GM23338 (cell line): ENCODE data around the gene OR10X1. TPM values are rescaled to one million over a fixed set of nuclear protein-coding genes. Genes with fewer than 3 reads are reported as not detected.

Source experiments
- ATAC-seq: fragments of 200-7000 bp; cut with Tn5 transposase; 3 replicates; pipeline ENCODE4 v1.9.1; 2020
- DNase-seq: peaks from one replicate; pipeline ENCODE4 v3.0.0-alpha.2; 2015; ENCODE audit warnings: low spot score
- H2AFZ ChIP-seq: fragments of 200-600 bp; sonication (generic); 2 replicates; pipeline ENCODE4 v1.8.0; 2016; ENCODE audit warnings: antibody characterized with exemption, mild to moderate bottlenecking, moderate library complexity
- H3F3A ChIP-seq: fragments of 200-600 bp; sonication (generic); replicated peaks from 2 replicates; pipeline ENCODE4 v1.8.0; 2017; ENCODE audit warnings: antibody characterized with exemption, mixed run types, low read depth
- H3K27ac ChIP-seq: fragments of 200-600 bp; sonication (generic); 2 replicates; pipeline ENCODE4 v1.6.1; 2016; ENCODE audit warnings: low read depth
- H3K27me3 ChIP-seq: fragments of 200-600 bp; sonication (generic); 2 replicates; pipeline ENCODE4 v1.8.0; 2016; ENCODE audit warnings: mild to moderate bottlenecking, mixed run types, moderate library complexity; ENCODE audit not compliant: insufficient read depth
- H3K36me3 ChIP-seq: fragments of 200-600 bp; sonication (generic); 2 replicates; pipeline ENCODE4 v1.8.0; 2016; ENCODE audit warnings: mild to moderate bottlenecking; ENCODE audit not compliant: insufficient read depth
- H3K4me1 ChIP-seq: fragments of 200-600 bp; sonication (generic); 2 replicates; pipeline ENCODE4 v1.8.0; 2016; ENCODE audit warnings: mild to moderate bottlenecking, moderate library complexity; ENCODE audit not compliant: insufficient read depth
- H3K4me2 ChIP-seq: fragments of 200-600 bp; sonication (generic); 2 replicates; pipeline ENCODE4 v1.7.1; 2017; ENCODE audit warnings: mixed run types
- H3K4me3 ChIP-seq: fragments of 200-600 bp; sonication (generic); 2 replicates; pipeline ENCODE4 v1.6.1; 2016; ENCODE audit warnings: mixed run types
- H3K79me2 ChIP-seq: fragments of 200-600 bp; sonication (generic); replicated peaks from 2 replicates; pipeline ENCODE4 v1.8.0; 2017; ENCODE audit warnings: mild to moderate bottlenecking; ENCODE audit not compliant: insufficient read depth
- H3K9me2 ChIP-seq: fragments of 200-600 bp; sonication (generic); 2 replicates; pipeline ENCODE4 v1.8.0; 2017; ENCODE audit not compliant: insufficient read depth
- H4K20me1 ChIP-seq: fragments of 200-600 bp; sonication (generic); replicated peaks from 2 replicates; pipeline ENCODE4 v1.8.0; 2017; ENCODE audit warnings: mild to moderate bottlenecking; ENCODE audit not compliant: insufficient read depth
- H3K27ac Mint-ChIP-seq: 2 replicates; pipeline ENCODE4 v1.8.0; 2020; ENCODE audit warnings: inconsistent platforms, mild to moderate bottlenecking, moderate library complexity, mixed read lengths
- H3K27me3 Mint-ChIP-seq: 3 replicates; pipeline ENCODE4 v1.8.0; 2022; ENCODE audit warnings: low read depth, mild to moderate bottlenecking, moderate library complexity, mixed read lengths, inconsistent platforms; ENCODE audit not compliant: insufficient read depth, poor library complexity
- H3K36me3 Mint-ChIP-seq: 3 replicates; pipeline ENCODE4 v1.8.0; 2021; ENCODE audit warnings: low read depth, mild to moderate bottlenecking, inconsistent platforms, moderate library complexity, mixed read lengths
- H3K4me1 Mint-ChIP-seq: 3 replicates; pipeline ENCODE4 v1.8.0; 2020; ENCODE audit warnings: mild to moderate bottlenecking, inconsistent platforms, mixed read lengths
- H3K4me3 Mint-ChIP-seq: 3 replicates; pipeline ENCODE4 v1.8.0; 2021; ENCODE audit warnings: moderate library complexity, mild to moderate bottlenecking, inconsistent platforms, mixed read lengths
- H3K9me3 Mint-ChIP-seq: 3 replicates; pipeline ENCODE4 v1.8.0; 2020; ENCODE audit warnings: moderate library complexity, mild to moderate bottlenecking, inconsistent platforms, mixed read lengths
- CTCF ChIP-seq, 2 experiments: fragments of 200-600 bp in 1 of 2; sonication (generic) in 1 of 2; conservative IDR thresholded peaks; 2 replicates each; pipeline versions ENCODE4 v1.5.1 to v1.6.1; 2016 to 2017; ENCODE audit warnings: antibody characterized with exemption in 2 of 2, low read depth in 2 of 2, mild to moderate bottlenecking in 2 of 2, moderate library complexity in 1 of 2
- EZH2 ChIP-seq: fragments of 200-600 bp; sonication (generic); IDR thresholded peaks from one replicate; pipeline ENCODE4 v1.8.0; 2017; ENCODE audit warnings: antibody characterized with exemption, mild to moderate bottlenecking, low read depth; ENCODE audit not compliant: unreplicated experiment
- EZH2phosphoT487 ChIP-seq: fragments of 200-600 bp; sonication (generic); IDR thresholded peaks from one replicate; pipeline ENCODE4 v1.8.1; 2018; ENCODE audit warnings: antibody characterized with exemption; ENCODE audit not compliant: unreplicated experiment
- JUNB ChIP-seq: IDR thresholded peaks from one replicate; pipeline ENCODE4 v1.6.1; 2016; ENCODE audit warnings: antibody characterized with exemption; ENCODE audit not compliant: unreplicated experiment
- NANOG ChIP-seq: IDR thresholded peaks from 2 replicates; pipeline ENCODE4 v1.6.1; 2016; ENCODE audit warnings: antibody characterized with exemption, borderline replicate concordance
- POLR2AphosphoS5 ChIP-seq: IDR thresholded peaks from 2 replicates; pipeline ENCODE4 v1.6.1; 2016; ENCODE audit warnings: antibody characterized with exemption, low read depth
- REST ChIP-seq: IDR thresholded peaks from one replicate; pipeline ENCODE4 v1.6.1; 2018; ENCODE audit warnings: antibody characterized with exemption; ENCODE audit not compliant: unreplicated experiment
- STAT1 ChIP-seq: IDR thresholded peaks from one replicate; pipeline ENCODE4 v1.6.1; 2016; ENCODE audit warnings: antibody characterized with exemption; ENCODE audit not compliant: unreplicated experiment
- ZNF114 ChIP-seq: fragments of 250-450 bp; sonication (Bioruptor Pico); IDR thresholded peaks from 2 replicates; pipeline ENCODE4 v1.5.0; 2020; ENCODE audit warnings: mild to moderate bottlenecking, moderate library complexity
- ZNF331 ChIP-seq: fragments of 250-450 bp; sonication (Bioruptor Pico); IDR thresholded peaks from 2 replicates; pipeline ENCODE4 v1.5.0; 2020; ENCODE audit warnings: low read depth, mild to moderate bottlenecking, moderate library complexity
- polyA plus RNA-seq: library from polyadenylated mRNA; unstranded; fragments of >200 nt; fragmentation: Nextera tagmentation; extraction: Ambion mirVana; gene quantifications from 2 replicates; pipeline ENCODE4 v1.2.1, GENCODE V29; 2016
- total RNA-seq: library from RNA; depleted of rRNA; stranded (reverse); fragments of >200 nt; shearing (Covaris generic); gene quantifications from 2 replicates; pipeline ENCODE4 v1.2.3, GENCODE V29; 2014

The OR10X1 gene
- total and polyA plus RNA-seq, 2 experiments from 2014 or later = not detected

- no peak overlapping the region for H3K27ac ChIP-seq
- H3K4me1 ChIP-seq = no peaks in the 10 kb centered on the region
- ATAC-seq = no peak
- Mint-ChIP-seq H3K9me3 (peaks cover 14% of the 10 kb centered on the region), H3K27me3 (no peaks in the 10 kb centered on the region), H3K4me3 (no peak overlapping the region), H3K4me1 (no peaks in the 10 kb centered on the region), H3K36me3 (peaks cover 11% of the 10 kb centered on the region), H3K27ac (no peak overlapping the region)
- H2AFZ ChIP-seq = no peak overlapping the region
- H3F3A ChIP-seq = no peaks in the 10 kb centered on the region
- DNase-seq = no peak
- no peaks in the 10 kb centered on the region for H3K27me3 ChIP-seq
- no peaks in the 10 kb centered on the region; the same call in 1 of the 2 replicates for H3K9me2 ChIP-seq
- no peak overlapping the region for H3K4me2 ChIP-seq
- H3K4me3 ChIP-seq = no peak overlapping the region
- H3K79me2 ChIP-seq = no peaks in the 10 kb centered on the region
- H4K20me1 ChIP-seq = no peaks in the 10 kb centered on the region
- no peak for TF ChIP-seq STAT1
- TF ChIP-seq EZH2phosphoT487 = no peak
- no peak for TF ChIP-seq EZH2
- no peaks in the 10 kb centered on the region for H3K36me3 ChIP-seq
Observed at GRCh38 chr1:158600735-158601134, 21.0 kb upstream of the OR10X1 start.

GRCh38 chr1:158586942-158587341 is 7.2 kb upstream of the OR10X1 start:
- H3K36me3 Mint-ChIP-seq = peaks cover 8% of the 10 kb centered on the region; the same call in 2 of the 3 replicates
- no peak overlapping the region for H3K4me3 ChIP-seq
- TF ChIP-seq EZH2phosphoT487 = no peak
- no peak for TF ChIP-seq EZH2
- no peak for TF ChIP-seq JUNB
- TF ChIP-seq REST = no peak
- TF ChIP-seq STAT1 = no peak
- TF ChIP-seq ZNF331 = no peak
- no peak for TF ChIP-seq POLR2AphosphoS5
- TF ChIP-seq NANOG = no peak
- TF ChIP-seq ZNF114 (CRISPR knock-in tag) = no peak
- TF ChIP-seq CTCF (conservative IDR thresholded peaks at IDR 0.05; ENCODE audit: low read depth in 2 of 2) = no peak
- no peaks in the 10 kb centered on the region for H3K79me2 ChIP-seq
- H3K4me2 ChIP-seq = no peak overlapping the region
- no peak for ATAC-seq
- no peak for DNase-seq
- no peak overlapping the region for H3K4me3 Mint-ChIP-seq
- no peaks in the 10 kb centered on the region for H3F3A ChIP-seq
- H3K27me3 ChIP-seq = no peaks in the 10 kb centered on the region
- no peak overlapping the region for H3K27ac ChIP-seq
- no peak overlapping the region for H2AFZ ChIP-seq
- H3K27me3 Mint-ChIP-seq = no peaks in the 10 kb centered on the region
- peaks cover 15% of the 10 kb centered on the region for H3K9me3 Mint-ChIP-seq
- peaks cover 4% of the 10 kb centered on the region; the same call in 1 of the 2 replicates for H3K36me3 ChIP-seq
- no peak overlapping the region for H3K27ac Mint-ChIP-seq
- no peaks in the 10 kb centered on the region for H3K4me1 Mint-ChIP-seq
- no peaks in the 10 kb centered on the region for H3K4me1 ChIP-seq
- no peaks in the 10 kb centered on the region for H3K9me2 ChIP-seq
- H4K20me1 ChIP-seq = no peaks in the 10 kb centered on the region
